ENCODE measurements around the gene CYREN.

- TF ChIP-seq CTCF (IDR thresholded peaks at IDR 0.05), result no peak
- no peak for TF ChIP-seq POLR2A (IDR thresholded peaks at IDR 0.05)
- no peak for TF ChIP-seq POLR2AphosphoS5 (IDR thresholded peaks at IDR 0.05)
These were observed 37.7 kb upstream of the CYREN start for GRCh38 chr7:135208102-135208793.

Data from sigmoid colon (tissue), 4 donors.